ENCODE results near the gene SMARCD3. TPM values are rescaled to one million over a fixed set of nuclear protein-coding genes. Genes with fewer than 3 reads are reported as not detected.

Gene SMARCD3
- total and polyA plus RNA-seq, 2 of the 13 experiments (the other 11 are each of a cell fraction or from before 2014, with no cell fraction given): 0.20 to 0.62 TPM

DNA sequence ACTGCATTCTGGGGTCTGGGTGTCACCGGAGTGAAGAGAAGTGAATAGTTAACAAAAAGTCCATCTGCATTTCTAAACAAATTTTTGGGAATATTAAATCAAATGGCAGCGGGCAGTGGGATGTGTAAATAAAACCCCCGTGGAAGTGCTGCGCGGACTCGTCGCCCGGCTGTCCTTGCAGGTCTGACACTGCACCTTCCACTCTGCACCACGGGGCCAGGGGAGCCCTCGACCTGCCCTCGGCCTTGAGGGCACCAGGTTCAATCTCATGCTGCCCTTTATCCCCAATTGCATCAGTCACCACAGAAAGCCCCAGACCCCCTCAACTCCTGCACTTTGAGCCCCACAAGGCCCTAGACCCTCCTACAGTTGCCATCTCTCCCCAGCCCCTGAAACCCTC, 6.4 kb upstream of the SMARCD3 start:
- ChIA-PET CTCF (ENCODE audit: low intra/inter-chr PET ratio, low total read pairs) (no interaction called here), POLR2A (no interaction called here)
- no peak overlapping the region for H3K9ac ChIP-seq (ENCODE audit: insufficient read depth, low read depth, low read length)
- ATAC-seq (no peak), DNase-seq (ENCODE audit: low spot score) (no peak), FAIRE-seq (no peak)
- no peaks in the 10 kb centered on the region for H4K20me1 ChIP-seq (ENCODE audit: insufficient read depth, low read length)
- H3K36me3 ChIP-seq (replicated peaks in 1 of 2; ENCODE audit: control insufficient read depth in 1 of 2, insufficient read depth in 2 of 2, low read length in 2 of 2): no peaks in the 10 kb centered on the region
- peaks cover 27% of the 10 kb centered on the region for H3K4me1 ChIP-seq (ENCODE audit: insufficient read depth, low read length)
- H3K27me3 ChIP-seq (ENCODE audit: control insufficient read depth in 1 of 2, insufficient read depth in 2 of 2, low read length in 2 of 2): peaks cover 17 to 76% of the 10 kb centered on the region in 2 experiments
- intact Hi-C loops (cut with micrococcal nuclease; ENCODE audit: unreplicated experiment) (no loop called here), in situ Hi-C loops (cut with HindIII; ENCODE audit: extremely low pct_ligation_motif_present, low pct_unique_long_range_greater_than_20kb) (loop anchor here (5.0 kb wide), 1 partner anchor 47 kb away; no protein-coding TSS in a partner anchor)
- H3K9me3 ChIP-seq (ENCODE audit: low read length): no peaks in the 10 kb centered on the region
- H3K4me2 ChIP-seq (ENCODE audit: low read depth, low read length): no peak overlapping the region
- no TSS peak for BruUV-seq (replicated peaks)
- H3K4me3 ChIP-seq (replicated peaks in 1 of 3; ENCODE audit: insufficient read depth in 1 of 3, low read depth in 2 of 3, low read length in 3 of 3): no peak overlapping the region
- no peak overlapping the region for H3K27ac ChIP-seq (ENCODE audit: extremely low read length, insufficient read depth, low read length)
- H2AFZ ChIP-seq (ENCODE audit: low read length): no peak overlapping the region
- TF ChIP-seq NFKBIZ (CRISPR knock-in tag; IDR thresholded peaks at IDR 0.05): no peak
- TF ChIP-seq GLI4 (CRISPR knock-in tag; IDR thresholded peaks at IDR 0.05; ENCODE audit: borderline replicate concordance): no peak
- no peak for TF ChIP-seq ZBTB8A (CRISPR knock-in tag; IDR thresholded peaks at IDR 0.05; ENCODE audit: borderline replicate concordance, low read depth)
- TF ChIP-seq SUZ12 (IDR thresholded peaks at IDR 0.05; ENCODE audit: low read depth, low read length): no peak
- no peak for TF ChIP-seq ZNF468 (CRISPR knock-in tag; IDR thresholded peaks at IDR 0.05)
- TF ChIP-seq ZNF816 (CRISPR knock-in tag; IDR thresholded peaks at IDR 0.05; ENCODE audit: borderline replicate concordance): no peak
- no peak for TF ChIP-seq SP4 (CRISPR knock-in tag; IDR thresholded peaks at IDR 0.05)
- TF ChIP-seq NAIF1 (CRISPR knock-in tag; IDR thresholded peaks at IDR 0.05; ENCODE audit: borderline replicate concordance): no peak
- no peak for TF ChIP-seq ZNF207 (IDR thresholded peaks at IDR 0.05; ENCODE audit: borderline replicate concordance)
- 16% methylated on average over 11 of the region's 11 CpGs for WGBS (ENCODE audit: low lambda C conversion rate)
- no peaks in the 10 kb centered on the region for H3K79me2 ChIP-seq (ENCODE audit: insufficient read depth, low read length)

DNA sequence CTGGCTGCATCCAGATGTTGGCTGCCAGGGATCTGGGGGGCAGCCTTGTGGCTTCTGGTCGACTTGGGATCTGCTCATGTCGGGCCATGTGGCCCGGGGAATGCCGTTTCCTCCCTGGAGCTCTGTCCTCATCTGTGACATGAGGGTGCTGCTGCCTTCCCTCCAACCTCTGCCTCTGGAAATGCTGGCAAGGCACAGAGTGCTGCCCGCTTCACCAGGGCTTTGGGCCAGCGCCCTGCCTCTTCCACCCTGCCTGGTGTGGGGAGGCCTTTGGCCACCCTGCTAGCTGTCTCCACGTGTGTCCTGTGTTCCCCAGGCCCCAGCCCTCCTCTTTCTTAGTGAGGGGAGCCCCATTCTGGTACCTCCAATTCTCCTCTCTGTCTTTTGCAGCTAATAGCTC, 5.8 kb upstream of the SMARCD3 start:
- ATAC-seq (no peak), DNase-seq (ENCODE audit: low spot score) (no peak), FAIRE-seq (no peak)
- H3K9me3 ChIP-seq (ENCODE audit: low read length): no peaks in the 10 kb centered on the region
- H3K4me1 ChIP-seq (ENCODE audit: insufficient read depth, low read length): peaks cover 32% of the 10 kb centered on the region
- in situ Hi-C loops (cut with HindIII; ENCODE audit: extremely low pct_ligation_motif_present, low pct_unique_long_range_greater_than_20kb) (loop anchor here (5.0 kb wide), 1 partner anchor 48 kb away; no protein-coding TSS in a partner anchor), intact Hi-C loops (cut with micrococcal nuclease; ENCODE audit: unreplicated experiment) (no loop called here)
- no TSS peak for BruUV-seq (replicated peaks)
- H3K9ac ChIP-seq (ENCODE audit: insufficient read depth, low read depth, low read length): no peak overlapping the region
- WGBS (ENCODE audit: low lambda C conversion rate): 17% methylated on average over 2 of the region's 7 CpGs
- no peak overlapping the region for H3K4me3 ChIP-seq (replicated peaks in 1 of 3; ENCODE audit: insufficient read depth in 1 of 3, low read depth in 2 of 3, low read length in 3 of 3)
- no peaks in the 10 kb centered on the region for H3K36me3 ChIP-seq (replicated peaks in 1 of 2; ENCODE audit: control insufficient read depth in 1 of 2, insufficient read depth in 2 of 2, low read length in 2 of 2)
- no peak overlapping the region for H3K4me2 ChIP-seq (ENCODE audit: low read depth, low read length)
- H2AFZ ChIP-seq (ENCODE audit: low read length): no peak overlapping the region
- no peak overlapping the region for H3K27ac ChIP-seq (ENCODE audit: extremely low read length, insufficient read depth, low read length)
- H3K79me2 ChIP-seq (ENCODE audit: insufficient read depth, low read length): no peaks in the 10 kb centered on the region
- no peaks in the 10 kb centered on the region for H4K20me1 ChIP-seq (ENCODE audit: insufficient read depth, low read length)
- POLR2A ChIA-PET: no interaction called here
- TF ChIP-seq ZFP41 (CRISPR knock-in tag; IDR thresholded peaks at IDR 0.05; ENCODE audit: borderline replicate concordance) (no peak), ZNF44 (CRISPR knock-in tag; IDR thresholded peaks at IDR 0.05) (no peak), HNRNPH1 (optimal IDR thresholded peaks at IDR 0.05; ENCODE audit: low read depth, low read length) (no peak), NCOR1 (IDR thresholded peaks at IDR 0.05; ENCODE audit: borderline replicate concordance, low read length) (no peak), ZNF143 (CRISPR knock-in tag; IDR thresholded peaks at IDR 0.05) (no peak), ZFP1 (CRISPR knock-in tag; IDR thresholded peaks at IDR 0.05) (no peak), TARDBP (CRISPR knock-in tag; IDR thresholded peaks at IDR 0.05) (no peak), STAG1 (CRISPR knock-in tag; IDR thresholded peaks at IDR 0.05) (no peak)
- peaks cover 17 to 80% of the 10 kb centered on the region in 2 experiments for H3K27me3 ChIP-seq (ENCODE audit: control insufficient read depth in 1 of 2, insufficient read depth in 2 of 2, low read length in 2 of 2)
- CTCF ChIA-PET (ENCODE audit: low intra/inter-chr PET ratio, low total read pairs): no interaction called here

Data from HepG2 (cell line).